D721Med (cell line): ENCODE results near the gene SRD5A1.

Experiments used
- DNase-seq: peaks from one replicate; pipeline ENCODE4 v3.0.0; 2011; ENCODE audit warnings: low spot score; ENCODE audit not compliant: insufficient read length
- FAIRE-seq: peaks from 2 replicates; lab custom pipeline; 2011; peaks lifted over from hg19 to GRCh38; lab: Jason Lieb, UNC
- CTCF ChIP-seq: IDR thresholded peaks from 2 replicates; pipeline ENCODE4 v1.5.1; 2012; ENCODE audit warnings: mild to moderate bottlenecking, control low read depth; ENCODE audit not compliant: insufficient read depth; ENCODE audit errors: missing control alignments

The SRD5A1 gene

GRCh38 chr5:6597557-6597956 is 35.7 kb upstream of the SRD5A1 start:
- no peak for TF ChIP-seq CTCF
- FAIRE-seq, result no peak

GRCh38 chr5:6598351-6598900 is 34.8 kb upstream of the SRD5A1 start:
- no peak for TF ChIP-seq CTCF
- no peak for DNase-seq
- FAIRE-seq, result no peak

More at GRCh38 chr5:6597557-6597956, 35.7 kb upstream of the SRD5A1 start:
- no peak for DNase-seq

GRCh38 chr5:6599739-6600138 is 33.5 kb upstream of the SRD5A1 start:
- FAIRE-seq (no peak), DNase-seq (no peak)
- no peak for TF ChIP-seq CTCF

- DNase-seq (no peak), FAIRE-seq (no peak)
- no peak for TF ChIP-seq CTCF
These were observed 32.0 kb upstream of the SRD5A1 start for GRCh38 chr5:6601271-6601670.

- no peak for DNase-seq
- no peak for TF ChIP-seq CTCF
These were observed 31.4 kb upstream of the SRD5A1 start for GRCh38 chr5:6601816-6602215.

GRCh38 chr5:6602441-6602840 is 30.8 kb upstream of the SRD5A1 start:
- TF ChIP-seq CTCF, result no peak
- no peak for DNase-seq
- no peak for FAIRE-seq

More at GRCh38 chr5:6601816-6602215, 31.4 kb upstream of the SRD5A1 start:
- no peak for FAIRE-seq

- TF ChIP-seq CTCF, result no peak
- FAIRE-seq (no peak), DNase-seq (no peak)
These were observed 29.6 kb upstream of the SRD5A1 start for GRCh38 chr5:6603643-6604042.
